Stimulated activated CD8-positive, alpha-beta memory T cell treated with anti-CD3 and anti-CD28 coated beads, Interleukin-7, amount 100 ng/mL, for 4 hours (primary cell): ENCODE measurements around the gene SLBP.

Source experiments
- DNase-seq, 2 donors: peaks; one replicate each; pipeline ENCODE4 v3.0.0-alpha.2; 2020; ENCODE audit warnings: low read depth in 2 of 2

The SLBP gene

GRCh38 chr4:1749370-1749769 lies 37.3 kb upstream of the SLBP start:
- no peak for DNase-seq

- DNase-seq, result peak; percentile 32 to 57
Measured at GRCh38 chr4:1748465-1748995, 36.4 kb upstream of the SLBP start.

- no peak for DNase-seq
Measured at GRCh38 chr4:1747603-1747967, 35.5 kb upstream of the SLBP start.

GRCh38 chr4:1746919-1747602 lies 34.9 kb upstream of the SLBP start:
- DNase-seq, result no peak

- peak; percentile 55 to 65 for DNase-seq
Measured at GRCh38 chr4:1746265-1746691, 34.2 kb upstream of the SLBP start.

- DNase-seq, result no peak
Measured at GRCh38 chr4:1745697-1746096, 33.6 kb upstream of the SLBP start.

GRCh38 chr4:1745165-1745564 lies 33.0 kb upstream of the SLBP start:
- no peak for DNase-seq

GRCh38 chr4:1744552-1744951 lies 32.4 kb upstream of the SLBP start:
- DNase-seq, result no peak

- DNase-seq, result no peak
Measured at GRCh38 chr4:1743975-1744374, 31.9 kb upstream of the SLBP start.

GRCh38 chr4:1743551-1743950 lies 31.4 kb upstream of the SLBP start:
- DNase-seq, result no peak

- no peak for DNase-seq
Measured at GRCh38 chr4:1741208-1741607, 29.1 kb upstream of the SLBP start.

- DNase-seq, result no peak
Measured at GRCh38 chr4:1740021-1740545, 28.0 kb upstream of the SLBP start.

GRCh38 chr4:1739358-1739757 lies 27.2 kb upstream of the SLBP start:
- no peak for DNase-seq

- no peak for DNase-seq
Measured at GRCh38 chr4:1738410-1738809, 26.3 kb upstream of the SLBP start.

GRCh38 chr4:1737666-1738065 lies 25.5 kb upstream of the SLBP start:
- DNase-seq, result no peak

GRCh38 chr4:1736812-1737211 lies 24.7 kb upstream of the SLBP start:
- no peak for DNase-seq

GRCh38 chr4:1735215-1735614 lies 23.1 kb upstream of the SLBP start:
- DNase-seq, result no peak

- no peak for DNase-seq
Measured at GRCh38 chr4:1732911-1733310, 20.8 kb upstream of the SLBP start.

GRCh38 chr4:1731180-1731579 lies 19.1 kb upstream of the SLBP start:
- no peak for DNase-seq

GRCh38 chr4:1730532-1731135 lies 18.5 kb upstream of the SLBP start:
- DNase-seq, result no peak

GRCh38 chr4:1728061-1728980 lies 16.2 kb upstream of the SLBP start:
- no peak for DNase-seq
